Esophagus muscularis mucosa (tissue), 4 donors: ENCODE data around the gene SLC9C2. TPM values are rescaled to one million over a fixed set of nuclear protein-coding genes. Genes with fewer than 3 reads are reported as not detected.

Source experiments
- DNase-seq: peaks from one replicate; pipeline ENCODE4 v3.0.0-alpha.2; 2017; ENCODE audit errors: extremely low spot score
- H3K27ac ChIP-seq, 4 donors: fragments of 200-600 bp; sonication (generic); replicated peaks in 1 of 4; 1 replicate in 3 of 4; 2 replicates in 1 of 4; pipeline ENCODE4 v1.5.1; 2016 to 2019; ENCODE audit warnings: mild to moderate bottlenecking in 1 of 4
- H3K27me3 ChIP-seq, 4 donors: fragments of 200-600 bp; sonication (generic); one replicate each; pipeline versions ENCODE4 v1.5.1 to v1.6.0; 2016 to 2019
- H3K36me3 ChIP-seq, 4 donors: fragments of 200-600 bp; sonication (generic); one replicate each; pipeline ENCODE4 v1.5.1; 2016 to 2019
- H3K4me1 ChIP-seq, 4 donors: fragments of 200-600 bp; sonication (generic); one replicate each; pipeline ENCODE4 v1.5.1; 2016 to 2019
- H3K4me3 ChIP-seq, 4 donors: fragments of 200-600 bp; sonication (generic); 1 replicate in 2 of 4; 2 replicates in 2 of 4; pipeline ENCODE4 v1.5.1; 2016 to 2019; ENCODE audit warnings: mild to moderate bottlenecking in 4 of 4, moderate library complexity in 1 of 4
- H3K9me3 ChIP-seq, 4 donors: fragments of 200-600 bp; sonication (generic); 1 replicate in 3 of 4; 2 replicates in 1 of 4; pipeline ENCODE4 v1.5.1; 2016 to 2019
- EP300 ChIP-seq: sonication (generic); formaldehyde crosslinking; IDR thresholded peaks from one replicate; pipeline ENCODE4 v1.6.1; 2017; ENCODE audit warnings: antibody characterized with exemption
- POLR2A ChIP-seq: fragments of 450-650 bp; IDR thresholded peaks from one replicate; pipeline ENCODE4 v1.6.1; 2017; ENCODE audit warnings: antibody characterized with exemption, moderate library complexity, mild to moderate bottlenecking, low read depth
- POLR2AphosphoS5 ChIP-seq, 2 donors: sonication (generic); formaldehyde crosslinking; IDR thresholded peaks; one replicate each; pipeline ENCODE4 v1.6.1; 2017; ENCODE audit warnings: antibody characterized with exemption in 2 of 2
- WGBS: methylation state at CpG from one replicate; pipeline ENCODE4 v1.1.5; 2018; 5-methylcytosine and 5-hydroxymethylcytosine counted together
- intact Hi-C: fragments of 100-400 bp; cut with DNase I; formaldehyde crosslinking; loops from one replicate; pipeline ENCODE4 v1.15.1; 2023
- total RNA-seq, 4 donors: library from RNA; depleted of rRNA; stranded (reverse); fragments of >200 nt; gene quantifications; one replicate each; pipeline versions ENCODE4 v1.1.0 to v1.2.1, GENCODE V29; 2016
- TF ChIP-seq, protein P1 (sequence below), 3 experiments: fragments of 200-600 bp in 2 of 3; fragments of 450-650 bp in 1 of 3; sonication (generic) in 2 of 3; IDR thresholded peaks; one replicate each; pipeline ENCODE4 v1.5.1; 2017 to 2019; ENCODE audit warnings: antibody characterized with exemption in 3 of 3, mild to moderate bottlenecking in 2 of 3, moderate library complexity in 1 of 3

Gene SLC9C2
- total RNA-seq, 4 donors from 2014 or later: not detected

DNA sequence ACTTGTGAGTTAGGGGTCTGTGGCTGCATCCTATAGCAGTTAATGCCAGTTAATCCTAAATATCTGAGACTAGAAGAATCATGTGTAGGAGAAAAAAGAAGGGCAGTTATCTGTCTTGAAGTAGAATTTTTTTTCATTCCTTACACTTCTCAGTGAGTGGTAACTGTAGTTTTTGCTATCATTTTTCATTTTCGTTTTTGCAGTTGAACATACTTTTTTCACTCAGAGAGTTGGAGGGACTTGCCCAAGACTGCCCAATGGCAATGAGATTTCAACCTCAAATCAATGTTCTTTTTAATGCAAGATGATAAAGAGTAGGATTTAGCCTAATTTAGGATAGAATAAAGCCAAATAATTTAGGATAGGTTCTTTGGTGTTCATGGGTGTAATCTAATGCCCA lies 120.2 kb downstream of the SLC9C2 start:
- no peak overlapping the region for H3K4me3 ChIP-seq
- intact Hi-C loops: loop anchor here (10.0 kb wide), 1 partner anchor 232 kb away; the partner anchor contains the start of gene KLHL20
- peaks cover 59 to 72% (median 65%) of the 10 kb centered on the region in 4 donors for H3K36me3 ChIP-seq

GRCh38 chr1:173481195-173481772 lies 121.6 kb downstream of the SLC9C2 start:
- Histone ChIP-seq H3K27ac (no peak overlapping the region), H3K36me3 (peaks cover 45 to 59% (median 51%) of the 10 kb centered on the region in 4 donors), H3K9me3 (no peaks in the 10 kb centered on the region), H3K4me3 (no peak overlapping the region), H3K27me3 (no peaks in the 10 kb centered on the region), H3K4me1 (peaks cover 31 to 39% (median 37%) of the 10 kb centered on the region in 4 donors)
- TF ChIP-seq POLR2AphosphoS5 (IDR thresholded peaks at IDR 0.05) (no peak), EP300 (no peak), POLR2A (no peak)
- TF ChIP-seq, protein P1, sequence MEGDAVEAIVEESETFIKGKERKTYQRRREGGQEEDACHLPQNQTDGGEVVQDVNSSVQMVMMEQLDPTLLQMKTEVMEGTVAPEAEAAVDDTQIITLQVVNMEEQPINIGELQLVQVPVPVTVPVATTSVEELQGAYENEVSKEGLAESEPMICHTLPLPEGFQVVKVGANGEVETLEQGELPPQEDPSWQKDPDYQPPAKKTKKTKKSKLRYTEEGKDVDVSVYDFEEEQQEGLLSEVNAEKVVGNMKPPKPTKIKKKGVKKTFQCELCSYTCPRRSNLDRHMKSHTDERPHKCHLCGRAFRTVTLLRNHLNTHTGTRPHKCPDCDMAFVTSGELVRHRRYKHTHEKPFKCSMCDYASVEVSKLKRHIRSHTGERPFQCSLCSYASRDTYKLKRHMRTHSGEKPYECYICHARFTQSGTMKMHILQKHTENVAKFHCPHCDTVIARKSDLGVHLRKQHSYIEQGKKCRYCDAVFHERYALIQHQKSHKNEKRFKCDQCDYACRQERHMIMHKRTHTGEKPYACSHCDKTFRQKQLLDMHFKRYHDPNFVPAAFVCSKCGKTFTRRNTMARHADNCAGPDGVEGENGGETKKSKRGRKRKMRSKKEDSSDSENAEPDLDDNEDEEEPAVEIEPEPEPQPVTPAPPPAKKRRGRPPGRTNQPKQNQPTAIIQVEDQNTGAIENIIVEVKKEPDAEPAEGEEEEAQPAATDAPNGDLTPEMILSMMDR (IDR thresholded peaks at IDR 0.05): no peak
- intact Hi-C loops: loop anchor here (10.0 kb wide), 1 partner anchor 234 kb away; the partner anchor contains the start of gene KLHL20
- WGBS: 79% methylated on average over 1 of the region's 1 CpG
- no peak for DNase-seq

More for the DNA sequence above, 120.2 kb downstream of the SLC9C2 start:
- no peak for DNase-seq
- Histone ChIP-seq H3K9me3 (no peaks in the 10 kb centered on the region), H3K4me1 (peaks cover 30 to 37% (median 35%) of the 10 kb centered on the region in 4 donors), H3K27me3 (no peaks in the 10 kb centered on the region), H3K27ac (no peak overlapping the region)
- TF ChIP-seq, protein P1 (IDR thresholded peaks at IDR 0.05): no peak
- TF ChIP-seq POLR2A: no peak
- TF ChIP-seq EP300: no peak
- TF ChIP-seq POLR2AphosphoS5 (IDR thresholded peaks at IDR 0.05): no peak
- 81% methylated on average over 1 of the region's 1 CpG for WGBS

GRCh38 chr1:173479649-173480048 lies 123.2 kb downstream of the SLC9C2 start:
- Histone ChIP-seq H3K4me1 (peaks cover 47 to 52% (median 52%) of the 10 kb centered on the region in 4 donors), H3K27me3 (no peaks in the 10 kb centered on the region), H3K36me3 (peaks cover 29 to 42% (median 35%) of the 10 kb centered on the region in 4 donors), H3K9me3 (no peaks in the 10 kb centered on the region), H3K27ac (peak overlapping the region; percentile 5 to 100 (median 52)), H3K4me3 (peak overlapping the region; percentile 85 to 95 (median 93))
- intact Hi-C loops: loop anchor here (10.0 kb wide), 1 partner anchor 235 kb away; the partner anchor contains the start of gene KLHL20
- no peak for TF ChIP-seq POLR2A
- TF ChIP-seq, protein P1 (IDR thresholded peaks at IDR 0.05): no peak
- TF ChIP-seq EP300: no peak
- TF ChIP-seq POLR2AphosphoS5 (IDR thresholded peaks at IDR 0.05): no peak
- no peak for DNase-seq
- WGBS: 76% methylated on average over 4 of the region's 4 CpGs

DNA sequence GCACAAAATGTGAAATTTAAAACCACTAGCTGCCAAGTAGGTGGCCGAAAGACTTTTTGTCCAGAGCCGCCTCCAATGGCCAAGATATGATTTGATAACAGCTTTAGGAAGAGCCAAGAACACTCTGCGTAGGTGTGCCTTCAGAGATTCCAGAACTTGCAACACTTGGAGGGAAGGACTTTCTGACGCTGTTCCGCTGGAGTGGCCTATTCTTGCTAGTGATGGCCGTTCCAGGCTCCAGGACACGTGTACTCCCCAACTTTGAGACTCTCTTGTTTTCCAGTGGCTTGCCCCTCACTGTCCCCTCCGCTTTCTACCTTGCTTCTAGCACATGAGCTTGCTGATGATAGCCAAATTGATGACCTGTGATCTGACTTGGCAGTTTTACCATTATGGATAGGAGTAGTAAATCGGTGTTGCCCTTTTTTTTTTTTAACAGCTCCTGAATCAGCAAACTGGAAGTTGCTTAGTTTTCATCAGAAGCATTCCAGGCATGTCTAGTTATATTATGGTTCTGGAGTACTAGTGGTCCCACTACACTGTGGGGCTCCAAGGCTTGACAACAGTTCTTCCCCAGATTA lies 124.7 kb downstream of the SLC9C2 start:
- WGBS: 8% methylated on average over 9 of the region's 9 CpGs
- Histone ChIP-seq H3K9me3 (no peaks in the 10 kb centered on the region), H3K4me3 (peak overlapping the region; percentile 85 to 95 (median 93)), H3K27ac (peak overlapping the region; percentile 97 to 100 (median 100)), H3K36me3 (peaks cover 17 to 28% (median 25%) of the 10 kb centered on the region in 4 donors), H3K27me3 (no peaks in the 10 kb centered on the region), H3K4me1 (peaks cover 61 to 67% (median 64%) of the 10 kb centered on the region in 4 donors)
- TF ChIP-seq EP300 (no peak), POLR2AphosphoS5 (IDR thresholded peaks at IDR 0.05) (peak; percentile 81 to 84)
- intact Hi-C loops: no loop called here
- DNase-seq: no peak
